Calu3 (cell line): ENCODE data around the gene NFXL1. TPM values are rescaled to one million over a fixed set of nuclear protein-coding genes. Genes with fewer than 3 reads are reported as not detected.

Experiments used
- BruUV-seq: library from RNA; stranded (reverse); fragments of 400-500 nt; replicated peaks from 2 replicates; lab custom pipeline; 2021; lab: Mats Ljungman, UMichigan
- CTCF ChIA-PET: fragments of 300-600 bp; sonication (Branson Sonifier 250); formaldehyde crosslinking; loops from one replicate; lab custom pipeline; 2022; ENCODE audit warnings: antibody characterized with exemption; lab: Charles Lee
- DNase-seq: peaks from one replicate; pipeline ENCODE4 v3.0.0; 2022
- H3K27ac Mint-ChIP-seq: one replicate; pipeline ENCODE4 v1.8.0; 2022; ENCODE audit warnings: mixed read lengths; ENCODE audit not compliant: unreplicated experiment
- H3K27me3 Mint-ChIP-seq: one replicate; pipeline ENCODE4 v1.8.0; 2022; ENCODE audit warnings: mixed read lengths; ENCODE audit not compliant: unreplicated experiment
- H3K36me3 Mint-ChIP-seq: one replicate; pipeline ENCODE4 v1.8.0; 2022; ENCODE audit warnings: mild to moderate bottlenecking, moderate library complexity, mixed read lengths; ENCODE audit not compliant: insufficient read depth, unreplicated experiment
- H3K4me1 Mint-ChIP-seq: one replicate; pipeline ENCODE4 v1.8.0; 2022; ENCODE audit warnings: mild to moderate bottlenecking, low read depth, mixed read lengths; ENCODE audit not compliant: unreplicated experiment
- H3K4me3 Mint-ChIP-seq: one replicate; pipeline ENCODE4 v1.8.0; 2022; ENCODE audit warnings: mild to moderate bottlenecking, low read depth, moderate library complexity, mixed read lengths; ENCODE audit not compliant: unreplicated experiment
- H3K9me3 Mint-ChIP-seq: one replicate; pipeline ENCODE4 v1.8.0; 2022; ENCODE audit warnings: low read depth, mixed read lengths; ENCODE audit not compliant: unreplicated experiment
- CTCF ChIP-seq: fragments of 200-600 bp; IDR thresholded peaks from one replicate; pipeline ENCODE4 v1.8.0; 2022; ENCODE audit warnings: antibody characterized with exemption; ENCODE audit not compliant: unreplicated experiment
- intact Hi-C: fragments of 100-400 bp; cut with micrococcal nuclease; formaldehyde crosslinking; loops from one replicate; pipeline ENCODE4 v1.10.0; 2022; ENCODE audit not compliant: unreplicated experiment
- total RNA-seq: library from RNA; stranded (reverse); gene quantifications from 2 replicates; pipeline ENCODE4 v1.2.3, GENCODE V29; 2022

Gene NFXL1
- total RNA-seq, 1 experiment from 2014 or later: 16.1 TPM

- H3K36me3 Mint-ChIP-seq: peaks cover 26% of the 10 kb centered on the region
- intact Hi-C loops: no loop called here
- DNase-seq: no peak
- peak overlapping the region; percentile 96 for H3K4me3 Mint-ChIP-seq
- H3K4me1 Mint-ChIP-seq: peaks cover 19% of the 10 kb centered on the region
- peak overlapping the region; percentile 96 for H3K27ac Mint-ChIP-seq
- BruUV-seq: TSS peak; percentile 27
- H3K27me3 Mint-ChIP-seq: no peaks in the 10 kb centered on the region
- CTCF ChIA-PET: no interaction called here
- TF ChIP-seq CTCF: no peak
- H3K9me3 Mint-ChIP-seq: no peaks in the 10 kb centered on the region
These were observed 995 bp upstream of the NFXL1 start for GRCh38 chr4:47915378-47915777.

GRCh38 chr4:47914926-47915237 lies 499 bp upstream of the NFXL1 start:
- CTCF ChIA-PET: no interaction called here

GRCh38 chr4:47913861-47914219 lies 543 bp downstream of the NFXL1 start:
- H3K9me3 Mint-ChIP-seq: no peaks in the 10 kb centered on the region
- H3K27me3 Mint-ChIP-seq: no peaks in the 10 kb centered on the region
- TF ChIP-seq CTCF: no peak
- intact Hi-C loops: no loop called here
- BruUV-seq: no TSS peak
- DNase-seq: peak; percentile 33
- H3K4me1 Mint-ChIP-seq: peaks cover 19% of the 10 kb centered on the region
- H3K27ac Mint-ChIP-seq: peak overlapping the region; percentile 96
- H3K4me3 Mint-ChIP-seq: peak overlapping the region; percentile 96
- peaks cover 26% of the 10 kb centered on the region for H3K36me3 Mint-ChIP-seq
- CTCF ChIA-PET: interaction anchor here (0.6 to 1.0 kb wide), 4 partner anchors 26 to 336 kb away, joined by 3 to 6 read pairs (median 3); no protein-coding TSS in a partner anchor

More at GRCh38 chr4:47914926-47915237, 499 bp upstream of the NFXL1 start:
- peaks cover 26% of the 10 kb centered on the region for H3K36me3 Mint-ChIP-seq
- peaks cover 19% of the 10 kb centered on the region for H3K4me1 Mint-ChIP-seq
- H3K27me3 Mint-ChIP-seq: no peaks in the 10 kb centered on the region
- peak overlapping the region; percentile 96 for H3K27ac Mint-ChIP-seq
- no peak for DNase-seq
- no peak for TF ChIP-seq CTCF
- H3K4me3 Mint-ChIP-seq: peak overlapping the region; percentile 96
- no peaks in the 10 kb centered on the region for H3K9me3 Mint-ChIP-seq
- no TSS peak for BruUV-seq
- intact Hi-C loops: no loop called here

GRCh38 chr4:47913330-47913729 lies 1.1 kb downstream of the NFXL1 start:
- CTCF ChIA-PET: interaction anchor here (1.0 kb wide), 1 partner anchor 26 kb away, joined by 3 read pairs; no protein-coding TSS in a partner anchor

More at GRCh38 chr4:47913330-47913729, 1.1 kb downstream of the NFXL1 start:
- H3K27me3 Mint-ChIP-seq: no peaks in the 10 kb centered on the region
- TSS peak; percentile 56 for BruUV-seq
- intact Hi-C loops: no loop called here
- no peaks in the 10 kb centered on the region for H3K9me3 Mint-ChIP-seq
- H3K27ac Mint-ChIP-seq: peak overlapping the region; percentile 96
- H3K4me3 Mint-ChIP-seq: peak overlapping the region; percentile 96
- H3K36me3 Mint-ChIP-seq: peaks cover 27% of the 10 kb centered on the region
- no peak for DNase-seq
- H3K4me1 Mint-ChIP-seq: peaks cover 19% of the 10 kb centered on the region
- no peak for TF ChIP-seq CTCF
